HL-60 (cell line): Measurements from ENCODE around the gene NAA11.

Experiments
- DNase-seq, 2 experiments: peaks; one replicate each; pipeline ENCODE4 v3.0.0-alpha.2; 2010 to 2020; ENCODE audit warnings: low read depth in 1 of 2, low spot score in 1 of 2
- H3K27ac ChIP-seq: fragments of 250-450 bp; sonication (Bioruptor Pico); replicated peaks from 2 replicates; pipeline ENCODE4 v1.5.1; 2020; ENCODE audit warnings: mild to moderate bottlenecking, moderate library complexity
- H3K27me3 ChIP-seq: fragments of 250-450 bp; sonication (Bioruptor Pico); 2 replicates; pipeline ENCODE4 v1.5.1; 2021; ENCODE audit warnings: mild to moderate bottlenecking, moderate library complexity; ENCODE audit not compliant: insufficient read depth, poor library complexity, severe bottlenecking
- H3K4me3 ChIP-seq: replicated peaks from 2 replicates; pipeline ENCODE4 v1.5.1; 2011; ENCODE audit warnings: mild to moderate bottlenecking, control low read depth, low read length; ENCODE audit not compliant: insufficient read depth
- GABPA ChIP-seq: IDR thresholded peaks from 2 replicates; pipeline ENCODE4 v1.6.1; 2012; ENCODE audit warnings: low read depth
- POLR2AphosphoS5 ChIP-seq: IDR thresholded peaks from 2 replicates; pipeline ENCODE4 v1.6.1; 2012; ENCODE audit warnings: low read depth
- SPI1 ChIP-seq: IDR thresholded peaks from 2 replicates; pipeline ENCODE4 v1.6.1; 2012; ENCODE audit warnings: low read depth, mild to moderate bottlenecking, borderline replicate concordance
- long read RNA-seq: library from polyadenylated mRNA; unstranded; transcript quantifications from one replicate; pipeline ENCODE4 v2.0.0, GENCODE V29; 2020
- TF ChIP-seq, protein P1 (sequence below): IDR thresholded peaks from one replicate; pipeline ENCODE4 v1.5.1; 2011; ENCODE audit warnings: low read length, control low read depth, inconsistent platforms; ENCODE audit not compliant: insufficient read depth
- TF ChIP-seq, protein P2 (sequence below): IDR thresholded peaks from 2 replicates; pipeline ENCODE4 v1.6.1; 2012; ENCODE audit warnings: low read depth; ENCODE audit not compliant: insufficient replicate concordance

Gene NAA11
- long read RNA-seq, result 0 reads

DNA sequence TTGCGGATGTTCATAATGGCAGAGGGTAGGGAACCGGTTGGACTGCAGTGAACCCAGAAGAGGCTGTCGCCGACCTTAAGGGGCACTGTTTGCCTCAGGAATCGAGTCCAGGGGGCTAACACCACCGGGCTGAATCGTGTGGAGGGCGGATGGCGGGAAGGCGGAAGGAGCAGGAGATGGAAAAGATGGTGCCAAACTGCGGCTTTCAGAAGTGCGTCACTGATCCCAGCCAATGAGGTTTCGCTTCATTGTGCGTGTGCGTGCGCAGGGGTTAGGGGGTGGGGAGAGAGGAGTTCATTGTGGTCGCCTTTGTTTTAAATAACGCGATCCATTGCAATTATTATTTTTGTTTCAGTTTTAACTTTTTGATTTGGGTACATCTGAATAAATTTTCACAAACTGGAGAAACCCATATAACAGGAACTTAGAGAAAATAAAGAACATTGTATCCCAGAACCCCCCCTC, at the start of gene NAA11:
TSS of gene NAA11 (minus strand) at position 198 of the 465 bp plus-strand sequence. CDS start at position 14, 184 bp downstream.
- Histone ChIP-seq H3K27me3 (no peaks in the 10 kb centered on the region), H3K27ac (no peak within 1 kb of the TSS), H3K4me3 (no peak within 1 kb of the TSS)
- TF ChIP-seq SPI1 (no peak), GABPA (no peak), POLR2AphosphoS5 (no peak)
- TF ChIP-seq, protein P1, sequence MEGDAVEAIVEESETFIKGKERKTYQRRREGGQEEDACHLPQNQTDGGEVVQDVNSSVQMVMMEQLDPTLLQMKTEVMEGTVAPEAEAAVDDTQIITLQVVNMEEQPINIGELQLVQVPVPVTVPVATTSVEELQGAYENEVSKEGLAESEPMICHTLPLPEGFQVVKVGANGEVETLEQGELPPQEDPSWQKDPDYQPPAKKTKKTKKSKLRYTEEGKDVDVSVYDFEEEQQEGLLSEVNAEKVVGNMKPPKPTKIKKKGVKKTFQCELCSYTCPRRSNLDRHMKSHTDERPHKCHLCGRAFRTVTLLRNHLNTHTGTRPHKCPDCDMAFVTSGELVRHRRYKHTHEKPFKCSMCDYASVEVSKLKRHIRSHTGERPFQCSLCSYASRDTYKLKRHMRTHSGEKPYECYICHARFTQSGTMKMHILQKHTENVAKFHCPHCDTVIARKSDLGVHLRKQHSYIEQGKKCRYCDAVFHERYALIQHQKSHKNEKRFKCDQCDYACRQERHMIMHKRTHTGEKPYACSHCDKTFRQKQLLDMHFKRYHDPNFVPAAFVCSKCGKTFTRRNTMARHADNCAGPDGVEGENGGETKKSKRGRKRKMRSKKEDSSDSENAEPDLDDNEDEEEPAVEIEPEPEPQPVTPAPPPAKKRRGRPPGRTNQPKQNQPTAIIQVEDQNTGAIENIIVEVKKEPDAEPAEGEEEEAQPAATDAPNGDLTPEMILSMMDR, result no peak
- TF ChIP-seq, protein P2, sequence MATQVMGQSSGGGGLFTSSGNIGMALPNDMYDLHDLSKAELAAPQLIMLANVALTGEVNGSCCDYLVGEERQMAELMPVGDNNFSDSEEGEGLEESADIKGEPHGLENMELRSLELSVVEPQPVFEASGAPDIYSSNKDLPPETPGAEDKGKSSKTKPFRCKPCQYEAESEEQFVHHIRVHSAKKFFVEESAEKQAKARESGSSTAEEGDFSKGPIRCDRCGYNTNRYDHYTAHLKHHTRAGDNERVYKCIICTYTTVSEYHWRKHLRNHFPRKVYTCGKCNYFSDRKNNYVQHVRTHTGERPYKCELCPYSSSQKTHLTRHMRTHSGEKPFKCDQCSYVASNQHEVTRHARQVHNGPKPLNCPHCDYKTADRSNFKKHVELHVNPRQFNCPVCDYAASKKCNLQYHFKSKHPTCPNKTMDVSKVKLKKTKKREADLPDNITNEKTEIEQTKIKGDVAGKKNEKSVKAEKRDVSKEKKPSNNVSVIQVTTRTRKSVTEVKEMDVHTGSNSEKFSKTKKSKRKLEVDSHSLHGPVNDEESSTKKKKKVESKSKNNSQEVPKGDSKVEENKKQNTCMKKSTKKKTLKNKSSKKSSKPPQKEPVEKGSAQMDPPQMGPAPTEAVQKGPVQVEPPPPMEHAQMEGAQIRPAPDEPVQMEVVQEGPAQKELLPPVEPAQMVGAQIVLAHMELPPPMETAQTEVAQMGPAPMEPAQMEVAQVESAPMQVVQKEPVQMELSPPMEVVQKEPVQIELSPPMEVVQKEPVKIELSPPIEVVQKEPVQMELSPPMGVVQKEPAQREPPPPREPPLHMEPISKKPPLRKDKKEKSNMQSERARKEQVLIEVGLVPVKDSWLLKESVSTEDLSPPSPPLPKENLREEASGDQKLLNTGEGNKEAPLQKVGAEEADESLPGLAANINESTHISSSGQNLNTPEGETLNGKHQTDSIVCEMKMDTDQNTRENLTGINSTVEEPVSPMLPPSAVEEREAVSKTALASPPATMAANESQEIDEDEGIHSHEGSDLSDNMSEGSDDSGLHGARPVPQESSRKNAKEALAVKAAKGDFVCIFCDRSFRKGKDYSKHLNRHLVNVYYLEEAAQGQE, result no peak
- no peak for DNase-seq

DNA sequence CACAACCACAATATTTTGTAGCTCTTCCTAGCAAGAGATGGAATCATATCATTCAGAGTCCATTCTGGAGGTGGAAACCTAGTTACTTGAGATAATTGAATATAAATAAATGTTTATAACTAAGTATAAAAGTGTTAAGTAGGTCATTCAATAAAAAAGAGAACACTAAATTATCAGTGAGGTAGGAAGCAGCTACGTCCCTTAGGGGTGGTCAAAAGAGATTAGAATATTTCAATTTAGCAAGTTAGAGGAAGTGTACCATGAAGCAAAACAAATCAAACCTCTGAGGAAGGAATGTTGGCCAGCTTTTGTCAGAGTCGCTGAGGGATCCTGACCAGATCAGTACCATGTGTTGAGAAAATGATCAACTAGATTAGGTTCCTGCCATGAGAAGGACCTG, 44.2 kb upstream of the NAA11 start:
- Histone ChIP-seq H3K27ac (no peak overlapping the region), H3K4me3 (no peak overlapping the region), H3K27me3 (no peaks in the 10 kb centered on the region)
- no peak for DNase-seq
- TF ChIP-seq, protein P1, result no peak
- TF ChIP-seq POLR2AphosphoS5 (no peak), GABPA (no peak), SPI1 (no peak)
- TF ChIP-seq, protein P2, result no peak

DNA sequence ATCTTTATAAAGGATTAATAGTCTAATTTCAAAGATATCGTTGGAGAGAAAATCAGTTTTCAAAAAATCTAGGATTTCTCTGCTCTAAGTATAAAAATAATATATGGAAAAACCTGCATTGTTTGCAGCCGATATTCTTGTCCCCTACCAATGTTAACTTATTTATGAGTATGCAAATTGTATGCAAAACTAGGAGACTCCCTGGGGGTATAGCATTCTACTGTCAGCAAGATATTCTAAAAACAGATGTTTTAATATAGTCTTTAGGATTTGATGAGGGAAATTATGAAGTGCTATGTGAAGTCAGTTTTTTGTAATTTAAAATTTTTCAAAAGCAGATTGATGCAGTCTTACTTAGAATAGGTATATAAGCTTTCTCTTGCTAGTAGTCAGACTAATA, 41.2 kb upstream of the NAA11 start:
- Histone ChIP-seq H3K27ac (no peak overlapping the region), H3K27me3 (no peaks in the 10 kb centered on the region), H3K4me3 (no peak overlapping the region)
- TF ChIP-seq GABPA (no peak), POLR2AphosphoS5 (no peak), SPI1 (no peak)
- TF ChIP-seq, protein P1, result no peak
- TF ChIP-seq, protein P2, result no peak
- DNase-seq, result no peak
